OCI-LY3 (cell line): ENCODE data around the gene RNF144A.

Experiments
- CTCF ChIP-seq: fragments of 200-600, 300-600 bp; sonication (generic); IDR thresholded peaks from 2 replicates; pipeline ENCODE4 v1.5.1; 2014; ENCODE audit warnings: antibody characterized with exemption, low read length, low read depth
- EZH2phosphoT487 ChIP-seq: fragments of 200-600 bp; shearing (Covaris generic); IDR thresholded peaks from 2 replicates; pipeline ENCODE4 v1.6.1; 2018; ENCODE audit warnings: antibody characterized with exemption, mixed run types, low read depth

GRCh38 chr2:6896930-6897759 is 20.1 kb upstream of the RNF144A start:
- TF ChIP-seq CTCF, result peak; percentile 70
- TF ChIP-seq EZH2phosphoT487, result no peak
